HG03066 (cell line): ENCODE results near the gene PPP1R11.
"Not testable (repeated sequence)": the region's sequence is repeated elsewhere in the genome, so short reads cannot be mapped to it uniquely, and the experiment has no call there.

Experiments
- ATAC-seq: cut with Tn5 transposase; IDR thresholded peaks from one replicate; pipeline ENCODE4 v1.9.1; 2021; ENCODE audit warnings: low read depth; ENCODE audit not compliant: unreplicated experiment

PPP1R11 gene

DNA sequence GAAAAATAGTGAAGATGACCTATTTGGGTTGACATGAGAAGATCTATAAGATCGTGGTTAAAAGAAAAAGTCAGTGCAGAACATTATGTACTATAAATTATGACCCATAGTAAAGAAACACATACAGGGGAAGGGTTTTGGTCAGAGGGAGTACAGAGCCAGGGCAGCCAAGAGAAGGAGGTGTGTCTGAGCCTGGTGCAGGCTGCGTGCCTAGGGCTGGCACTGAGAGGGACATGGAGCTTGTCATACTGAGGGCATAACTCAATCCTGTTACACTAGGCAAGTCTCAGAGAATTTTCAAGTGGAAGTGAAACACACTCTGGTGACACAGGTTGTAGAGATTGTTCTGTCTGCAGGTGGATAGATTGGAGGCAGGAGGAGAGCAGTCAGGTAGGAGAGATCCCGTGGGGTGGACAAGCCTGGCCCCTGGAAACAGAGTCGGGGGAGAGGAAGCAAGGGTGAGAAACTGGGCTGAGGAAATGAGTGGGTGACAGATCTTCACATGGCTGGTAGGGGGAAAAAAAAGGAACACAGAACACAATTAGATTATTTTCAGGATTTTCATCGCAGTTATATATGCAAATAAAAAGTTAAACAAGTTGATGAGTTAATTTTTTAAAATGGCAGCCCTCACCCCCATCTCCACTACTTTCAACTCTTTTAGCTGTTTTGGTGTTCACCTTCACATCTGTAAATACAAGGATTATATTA lies 27.1 kb downstream of the PPP1R11 start:
- no peak for ATAC-seq

GRCh38 chr6:30096829-30097228 lies 29.8 kb downstream of the PPP1R11 start:
- no peak for ATAC-seq

DNA sequence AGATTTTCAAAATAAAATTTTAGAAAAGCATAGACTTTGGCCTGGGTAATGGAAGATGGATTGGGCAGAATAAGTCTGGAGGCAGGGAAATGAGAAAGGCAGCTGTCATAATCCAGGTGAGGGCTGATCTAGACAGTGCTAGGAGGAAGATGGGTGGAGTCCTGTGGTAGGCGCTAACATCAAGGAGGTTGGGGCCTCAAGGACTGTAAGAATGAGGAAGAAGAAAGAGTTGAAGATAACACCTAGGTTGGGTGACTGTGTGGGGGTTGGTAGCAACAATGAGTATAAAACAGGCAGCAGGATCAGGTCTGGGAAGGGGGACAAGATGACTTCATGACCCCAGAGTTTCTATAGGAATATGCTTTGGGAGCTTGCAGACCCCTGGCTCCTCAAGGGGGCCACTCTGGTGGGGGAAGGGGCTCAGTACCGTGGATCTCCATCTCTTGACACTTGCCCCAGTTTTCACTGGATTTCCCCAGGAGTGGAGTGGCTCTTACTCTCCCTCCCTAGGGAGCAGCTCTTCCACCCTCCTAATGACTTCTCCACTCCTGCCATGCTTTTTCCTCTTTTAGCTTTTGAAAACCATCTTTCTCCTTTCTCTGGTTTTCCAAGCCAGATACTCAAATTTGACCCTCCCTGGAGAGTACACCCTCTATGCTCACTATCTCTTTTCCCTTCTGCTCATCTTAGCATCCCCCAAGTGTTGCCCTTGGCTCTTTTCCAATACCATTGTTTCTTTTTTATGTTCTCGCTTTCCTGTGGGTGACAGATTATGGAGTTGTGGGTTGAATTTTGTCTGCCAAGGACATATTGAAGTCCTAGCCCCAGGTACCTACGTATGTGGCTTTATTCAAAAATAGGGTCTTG lies 31.1 kb downstream of the PPP1R11 start:
- ATAC-seq = no peak

DNA sequence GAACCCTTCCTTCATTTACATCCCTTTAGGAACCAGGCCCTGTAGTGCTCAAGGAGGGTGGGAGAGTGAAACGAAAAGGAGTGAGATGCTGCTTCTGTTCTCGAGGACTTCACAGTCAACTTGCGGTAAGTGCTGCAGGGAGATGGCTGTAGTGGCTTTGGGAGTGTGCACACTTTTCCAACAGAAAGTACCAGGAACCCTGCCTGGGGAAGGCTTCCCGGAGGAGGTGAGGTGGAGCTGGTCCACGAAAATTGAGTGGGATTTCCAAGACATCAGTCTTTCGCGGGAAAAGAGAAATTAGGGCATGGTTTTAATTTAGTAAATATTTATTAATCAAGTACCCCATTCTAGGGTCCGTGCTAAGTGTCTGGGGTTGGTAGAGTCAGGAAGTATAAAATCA lies 33.2 kb downstream of the PPP1R11 start:
- ATAC-seq = no peak

DNA sequence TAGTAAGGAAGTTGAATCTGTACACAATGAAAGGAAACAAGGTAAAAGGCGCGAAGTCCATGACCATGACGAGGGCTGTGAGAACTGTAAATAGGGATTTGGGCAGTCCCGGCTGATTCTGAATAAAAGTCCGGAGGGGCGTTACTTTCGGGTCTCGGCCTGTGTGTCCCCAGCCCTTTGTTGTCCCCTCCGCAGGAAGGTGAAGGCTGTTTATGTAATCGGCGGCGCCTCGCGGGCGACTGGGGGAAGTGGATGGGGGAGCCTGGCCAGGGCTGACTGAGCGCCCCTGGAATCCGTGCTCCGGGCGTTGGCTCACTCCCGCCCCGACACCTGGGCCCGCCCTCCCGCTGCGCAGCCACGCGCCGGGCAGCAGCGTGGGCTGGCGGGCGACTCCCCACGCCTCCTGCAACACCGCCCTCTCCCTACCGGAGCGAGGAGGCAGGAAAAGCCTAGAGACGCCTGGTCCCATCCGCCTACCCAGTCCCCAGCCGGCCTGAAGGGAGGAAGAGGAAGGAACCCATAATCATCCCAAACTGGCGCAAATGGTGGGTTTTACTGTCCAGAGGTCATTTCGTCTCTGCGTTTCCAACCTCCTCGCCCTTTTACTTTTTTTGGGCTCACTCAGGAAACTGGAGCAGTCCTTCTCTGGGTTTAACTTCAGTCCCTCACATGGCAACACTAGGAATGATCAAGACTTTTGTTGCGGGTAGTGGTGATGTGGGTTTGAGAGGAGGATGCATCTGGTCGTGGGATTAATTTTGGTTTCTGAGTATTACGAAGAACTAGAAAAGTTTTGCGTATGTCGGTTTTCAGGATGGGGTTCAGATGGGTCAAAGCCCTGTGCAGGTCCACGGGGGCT lies 33.8 kb downstream of the PPP1R11 start:
- no peak for ATAC-seq

GRCh38 chr6:30101444-30102413 lies 34.7 kb downstream of the PPP1R11 start:
- peak; percentile 49 for ATAC-seq

- ATAC-seq = no peak
These were observed 35.5 kb downstream of the PPP1R11 start for GRCh38 chr6:30102414-30102969.

GRCh38 chr6:30102970-30103871 lies 36.2 kb downstream of the PPP1R11 start:
- peak; percentile 50 for ATAC-seq

DNA sequence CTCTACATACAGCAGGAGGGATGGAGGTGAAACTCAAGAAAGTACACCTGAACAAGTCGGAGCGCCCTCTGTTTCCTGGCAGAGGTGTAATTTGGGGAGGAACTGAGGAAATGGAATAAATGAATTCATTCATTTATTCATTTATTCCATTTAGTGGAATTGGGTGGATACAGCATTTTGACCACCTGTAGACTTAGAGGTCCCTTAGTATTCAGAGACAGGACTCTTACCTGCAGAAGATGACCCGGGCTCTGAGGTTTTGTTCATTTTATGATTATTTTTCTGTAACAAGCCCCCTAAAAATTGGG lies 36.8 kb downstream of the PPP1R11 start:
- ATAC-seq = no peak

- no peak for ATAC-seq
These were observed 37.7 kb downstream of the PPP1R11 start for GRCh38 chr6:30104661-30105060.

GRCh38 chr6:30111266-30111856 lies 44.4 kb downstream of the PPP1R11 start:
- no peak for ATAC-seq

DNA sequence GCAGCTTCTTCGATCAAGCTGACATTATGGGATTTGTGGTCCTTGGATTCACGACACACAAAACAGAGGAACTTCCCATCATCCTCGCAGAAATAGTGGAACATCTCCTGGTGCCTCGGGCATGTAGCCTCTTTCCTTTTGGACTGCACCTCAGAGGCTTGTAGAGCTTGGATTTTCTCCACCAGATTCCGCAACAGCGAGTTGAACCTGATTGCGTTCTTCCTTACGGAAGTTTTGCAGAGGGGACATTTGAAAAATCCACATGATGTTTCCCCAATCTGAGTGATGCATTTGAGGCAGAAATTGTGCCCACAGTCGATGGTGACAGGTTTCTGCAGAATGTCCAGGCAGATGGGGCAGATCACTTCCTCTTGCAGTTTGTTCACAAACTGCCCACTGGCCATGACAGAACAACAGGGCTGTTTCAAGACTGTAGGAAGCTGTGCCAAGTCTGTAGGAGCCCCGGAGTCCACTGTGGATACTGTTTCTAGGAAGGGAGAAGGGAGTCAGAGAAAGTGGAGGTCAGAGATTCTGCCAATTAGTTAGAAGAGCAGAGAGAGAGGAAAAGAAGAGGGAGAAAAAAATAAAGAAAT lies 45.5 kb downstream of the PPP1R11 start:
- no peak for ATAC-seq

- ATAC-seq = no peak
These were observed 46.2 kb downstream of the PPP1R11 start, which contains the start of gene TRIM31 for GRCh38 chr6:30113003-30113759. TRIM31 (minus strand) TSS chr6:30113090; CDS start chr6:30112805, 285 bp downstream.

DNA sequence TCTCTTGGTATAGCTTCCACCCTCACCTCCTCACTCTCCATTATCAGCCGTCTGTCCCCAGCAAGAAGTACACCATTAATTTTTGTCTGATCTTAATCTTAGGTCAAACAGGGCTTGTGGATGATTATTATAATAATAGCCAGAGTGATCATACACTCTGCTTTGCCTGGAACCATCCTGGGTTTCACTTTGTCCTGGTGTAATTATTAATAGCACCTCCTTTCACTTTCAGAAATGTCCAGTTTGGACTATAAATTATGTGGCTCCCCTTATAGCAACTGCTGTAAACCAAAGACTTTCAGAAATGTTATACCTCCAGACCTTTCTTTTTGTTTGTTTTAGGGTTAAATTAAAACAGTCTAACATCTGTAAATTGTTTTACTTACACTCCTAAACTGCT lies 46.8 kb downstream of the PPP1R11 start:
- no peak for ATAC-seq

DNA sequence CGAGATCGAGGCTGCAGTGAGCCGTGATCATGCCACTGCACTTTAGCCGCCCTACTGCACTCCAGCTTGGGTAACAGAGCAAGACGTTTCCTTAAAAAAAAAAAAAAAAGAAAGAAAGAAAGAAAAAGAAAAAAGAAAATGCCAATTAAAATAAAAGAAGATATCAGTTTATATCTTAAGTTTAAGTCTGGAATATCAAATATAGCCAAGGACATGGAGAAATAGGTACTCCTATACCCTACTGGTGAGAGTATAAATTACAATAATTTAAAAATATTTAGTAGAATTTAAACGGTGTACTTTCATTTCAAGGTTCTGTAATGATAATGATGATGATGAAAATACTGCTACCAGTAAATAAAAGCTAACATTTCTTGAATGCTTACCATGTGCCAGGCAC lies 49.7 kb downstream of the PPP1R11 start:
- no peak for ATAC-seq

DNA sequence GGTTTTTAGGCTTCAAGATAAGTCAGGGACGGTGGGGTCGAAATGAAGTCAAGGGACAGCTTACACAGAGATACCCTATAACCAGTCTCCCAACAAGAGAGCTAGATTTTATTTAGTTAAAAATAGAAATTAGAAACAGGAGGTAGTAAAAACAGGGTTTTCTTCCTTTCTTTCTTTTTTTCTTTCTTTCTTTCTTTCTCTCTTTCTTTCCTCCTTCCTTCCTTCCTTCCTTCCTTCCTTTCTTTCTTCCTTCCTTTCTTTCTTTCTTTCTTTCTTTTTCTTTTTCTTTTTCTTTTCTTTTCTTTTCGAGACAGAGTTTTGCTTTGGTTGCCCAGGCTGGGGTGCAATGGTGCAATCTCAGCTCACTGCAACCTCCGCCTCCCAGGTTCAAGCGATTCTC lies 51.7 kb downstream of the PPP1R11 start:
- ATAC-seq = not testable (repeated sequence)
